ENCODE measurements around the gene GUCY2C.

GUCY2C gene

DNA sequence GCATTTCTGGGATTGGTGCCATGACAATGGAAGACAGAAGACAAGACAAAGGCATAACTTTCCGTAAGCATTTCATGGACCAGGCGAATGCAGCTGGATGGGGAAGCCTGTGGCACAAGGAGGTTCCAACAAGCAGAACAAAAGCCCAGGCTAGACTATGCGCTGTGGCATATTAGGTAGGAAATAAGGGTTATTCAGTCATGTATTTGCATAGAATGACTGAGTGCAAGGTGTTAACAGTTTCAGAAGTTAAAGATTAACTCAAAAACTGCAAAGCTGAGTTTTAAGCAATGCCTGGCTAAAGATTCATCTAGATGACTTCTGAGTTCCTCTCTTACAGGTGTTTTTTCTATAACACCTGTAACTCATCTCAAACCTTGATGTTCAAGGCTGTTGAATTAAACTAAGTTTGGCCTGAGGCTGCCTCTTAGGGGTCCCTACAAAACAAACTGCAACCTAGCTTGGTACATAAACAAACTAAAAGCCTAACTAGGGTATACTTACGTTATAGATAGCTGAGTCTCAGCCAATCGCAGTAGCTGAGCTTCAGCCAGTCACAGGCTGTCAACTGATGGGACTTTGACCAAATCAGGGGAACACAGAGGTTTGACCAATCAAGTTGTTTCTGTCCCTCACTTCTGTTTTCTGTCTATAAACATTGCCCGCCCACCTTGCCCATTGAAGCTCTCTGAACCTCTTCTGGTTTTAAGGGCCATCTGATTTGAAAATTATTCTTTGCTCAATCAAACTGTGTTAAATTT lies 76.5 kb downstream of the GUCY2C start:
- FAIRE-seq, result no peak

DNA sequence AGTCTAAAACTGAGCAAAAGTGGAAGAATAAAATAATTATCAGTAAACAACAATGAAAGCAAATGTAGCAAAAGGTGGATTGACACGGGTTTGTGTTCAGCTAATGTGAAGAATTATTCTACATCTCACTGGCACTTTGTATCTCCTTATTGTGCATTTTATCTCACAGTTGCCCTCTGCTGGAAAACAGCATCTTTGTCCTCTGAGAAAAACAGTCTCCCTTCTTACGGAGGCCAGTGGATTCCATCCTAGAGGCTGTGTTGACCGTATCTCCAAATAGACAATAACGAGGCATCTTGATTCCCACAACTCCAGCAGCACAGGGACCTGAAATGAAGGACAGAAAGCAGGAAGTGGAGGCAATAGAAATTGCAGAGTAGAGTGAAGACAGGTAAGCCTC lies 77.4 kb downstream of the GUCY2C start:
- peak; percentile 40 for FAIRE-seq

DNA sequence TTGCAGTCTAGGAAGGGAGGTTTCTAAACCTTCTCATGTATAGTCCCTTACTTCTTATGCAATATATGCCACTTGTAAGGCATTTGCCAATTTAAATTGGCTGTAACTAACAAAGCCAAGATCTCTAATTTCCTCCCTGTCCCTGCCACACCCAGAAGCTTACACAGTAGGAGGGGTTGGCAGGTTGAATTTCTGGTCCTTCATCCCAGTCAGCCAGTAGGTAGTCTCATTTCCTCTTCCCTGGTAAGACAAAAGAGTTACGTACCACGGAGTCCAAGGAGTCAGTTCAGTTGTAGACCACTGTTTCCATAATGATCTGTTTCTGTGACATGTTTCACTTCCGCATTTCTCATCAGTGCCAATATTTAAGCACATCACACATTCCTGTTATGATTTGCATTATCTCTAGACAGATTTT lies 81.7 kb downstream of the GUCY2C start:
- FAIRE-seq, result no peak

DNA sequence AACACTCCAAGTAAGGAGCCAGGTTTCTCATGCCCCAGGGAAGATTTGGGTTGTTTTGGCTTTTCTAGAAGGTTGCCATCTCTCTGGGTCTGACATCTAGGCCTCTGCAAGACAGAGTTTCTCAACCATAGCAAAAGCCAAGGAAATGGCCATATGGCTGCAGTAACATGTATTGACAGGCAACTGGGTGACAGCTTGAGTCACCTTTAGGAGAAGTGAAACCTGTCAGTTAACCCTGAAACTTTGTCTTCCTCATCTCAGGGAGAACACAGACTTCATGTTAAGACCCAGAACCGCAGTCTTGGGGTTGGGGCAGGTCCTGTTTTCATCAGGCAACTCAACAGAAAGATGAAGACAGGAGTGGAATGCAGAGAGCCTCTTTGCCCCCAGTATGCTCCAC lies 82.7 kb downstream of the GUCY2C start:
- FAIRE-seq, result no peak

DNA sequence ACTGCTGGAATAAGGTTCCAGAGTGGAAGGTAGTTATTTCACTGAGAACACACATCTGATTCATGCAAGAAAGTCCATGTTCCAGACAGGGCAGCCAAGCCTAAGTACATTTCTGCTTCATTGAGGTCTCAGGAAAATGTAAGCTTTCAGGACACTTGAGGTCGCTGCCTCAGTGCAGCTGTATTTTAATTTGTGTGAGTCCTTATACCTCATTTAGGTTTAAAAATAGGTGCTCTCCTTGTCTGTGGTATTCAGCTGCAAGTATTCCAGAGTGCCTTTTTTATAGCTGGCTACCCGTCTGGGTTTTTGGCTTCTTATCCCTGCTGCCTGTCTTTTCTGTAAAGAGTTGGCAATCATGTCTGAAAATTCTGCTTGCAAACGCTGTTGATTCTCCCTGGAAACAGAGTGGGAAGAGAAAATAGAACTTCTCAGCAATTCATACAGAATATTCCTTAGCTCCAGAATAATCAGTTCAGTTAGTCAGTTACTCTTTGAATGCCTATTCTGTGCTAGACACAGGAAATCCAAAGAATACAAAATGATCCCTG lies 83.4 kb downstream of the GUCY2C start:
- no peak for FAIRE-seq

DNA sequence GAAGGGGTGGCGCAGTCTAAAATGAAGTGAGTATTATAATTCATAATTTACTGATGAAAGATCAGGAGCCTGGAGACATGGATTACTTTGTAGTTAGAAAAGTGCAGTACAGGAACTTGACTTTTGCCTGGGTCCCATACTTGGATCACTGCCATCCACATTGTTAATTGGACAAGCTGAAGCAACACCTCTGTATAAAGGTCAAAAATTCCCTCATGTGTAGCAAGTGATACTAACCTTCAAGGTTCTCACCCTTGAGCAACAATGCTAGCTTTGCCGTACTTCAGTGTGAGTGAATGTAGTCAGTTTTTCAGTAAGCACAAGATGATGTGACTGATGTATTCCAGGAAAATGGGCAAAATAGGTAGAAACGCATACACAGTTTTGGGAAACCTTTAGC lies 84.1 kb downstream of the GUCY2C start:
- FAIRE-seq, result no peak

DNA sequence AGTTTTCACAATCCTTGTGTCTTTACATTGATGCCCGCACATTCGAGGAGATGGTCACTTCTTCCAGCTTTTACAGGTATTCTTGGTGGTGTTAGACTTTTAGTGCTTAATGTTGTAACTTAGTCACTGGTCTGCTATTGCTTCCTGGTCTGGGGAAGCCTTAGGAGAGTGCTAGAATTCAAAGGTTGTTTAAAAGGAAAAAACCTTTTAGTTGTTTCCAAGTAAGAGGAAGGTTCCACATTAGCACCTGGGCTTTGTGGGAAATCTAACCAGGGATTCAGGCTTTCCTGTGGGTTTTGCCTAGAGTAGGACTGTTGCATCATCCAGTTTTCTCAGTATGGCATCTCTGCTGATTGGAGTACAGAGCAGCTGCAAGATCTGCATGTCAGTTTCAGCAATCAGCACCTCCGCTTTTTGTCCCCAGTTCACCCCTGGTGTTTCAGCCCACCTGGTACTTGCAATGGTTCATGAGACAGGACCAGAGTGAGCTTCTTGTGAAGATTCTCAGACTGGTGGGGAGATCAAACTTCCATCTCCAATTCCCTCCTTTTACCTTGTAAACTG lies 84.7 kb downstream of the GUCY2C start:
- no peak for FAIRE-seq

DNA sequence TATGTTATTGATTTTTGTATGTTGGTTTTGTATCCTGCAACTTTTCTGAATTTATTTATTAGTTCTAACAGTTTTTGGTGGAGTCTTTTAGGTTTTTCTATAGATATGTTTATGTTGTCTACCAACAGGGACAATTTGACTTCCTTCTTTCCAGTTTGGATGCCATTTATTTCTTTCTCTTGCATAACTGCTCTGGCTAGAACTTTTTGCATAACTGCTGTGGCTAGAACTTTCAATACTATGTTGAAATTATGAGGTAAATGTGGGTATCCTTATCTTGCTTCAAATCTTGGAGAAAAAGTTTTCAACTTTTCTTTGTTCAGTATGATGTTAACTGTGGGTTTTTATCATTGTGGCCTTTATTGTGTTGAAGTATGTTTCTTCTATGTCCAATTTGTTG lies 88.8 kb downstream of the GUCY2C start:
- no peak for FAIRE-seq

DNA sequence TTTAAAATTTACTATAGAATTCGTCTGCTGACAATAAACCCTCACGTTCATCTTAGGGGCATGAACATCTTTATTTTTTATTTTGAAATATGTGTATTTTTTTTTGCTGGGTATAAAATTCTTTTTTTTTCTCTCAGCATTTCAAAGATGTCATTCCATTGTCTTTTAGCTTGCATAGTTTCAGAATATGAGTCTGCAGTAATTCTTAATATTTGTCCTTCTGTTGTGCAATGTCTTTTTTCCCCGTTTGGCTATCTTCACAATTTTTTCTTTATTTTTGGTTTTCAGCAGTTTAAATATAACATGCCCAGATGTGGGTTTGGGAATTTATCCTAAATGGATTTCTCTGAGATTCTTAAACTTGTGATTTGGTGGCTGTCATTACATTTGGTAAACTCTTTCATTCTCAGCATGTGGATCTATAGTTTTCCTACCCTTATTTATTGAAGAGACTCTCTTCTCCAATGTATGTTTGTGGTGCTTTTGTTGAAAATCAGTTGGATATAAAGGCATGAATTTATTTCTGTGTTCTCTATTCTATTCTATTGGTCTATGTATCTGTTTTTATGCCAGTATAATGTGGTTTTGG lies 90.9 kb downstream of the GUCY2C start:
- FAIRE-seq, result peak; percentile 26

DNA sequence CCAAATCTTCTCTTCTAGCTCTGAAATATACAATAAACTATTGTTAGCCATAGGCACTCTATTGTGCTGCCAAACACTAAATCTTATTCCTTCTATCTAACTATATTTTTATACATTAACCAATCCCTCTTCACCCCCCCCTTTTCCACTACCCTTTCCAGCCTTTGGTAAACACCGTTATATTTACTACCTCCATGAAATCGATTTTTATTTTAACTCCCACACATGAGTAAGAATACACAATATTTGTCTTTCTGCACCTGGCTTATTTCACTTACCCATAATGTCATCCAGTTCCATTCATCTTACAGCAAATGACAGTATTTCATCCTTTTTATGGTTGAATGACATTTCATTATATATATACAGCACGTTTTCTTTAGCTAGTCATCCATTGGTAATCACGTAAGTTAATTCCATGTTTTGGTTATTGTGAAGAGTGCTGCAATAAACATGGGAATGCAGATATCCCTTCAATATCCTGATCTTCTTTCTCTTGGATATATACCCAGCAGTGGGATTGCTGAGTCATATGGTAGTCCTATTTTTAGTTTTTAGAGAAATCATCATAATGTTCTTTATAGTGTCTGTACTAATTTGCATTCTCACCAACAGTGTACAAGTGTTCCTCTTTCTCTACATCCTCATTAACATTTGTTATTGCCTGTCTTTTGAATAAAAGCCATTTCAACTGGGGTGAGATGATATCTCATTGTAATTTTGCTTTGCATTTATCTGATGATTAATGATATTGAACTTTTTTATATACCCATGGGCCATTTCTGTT lies 94.5 kb downstream of the GUCY2C start:
- FAIRE-seq, result no peak

DNA sequence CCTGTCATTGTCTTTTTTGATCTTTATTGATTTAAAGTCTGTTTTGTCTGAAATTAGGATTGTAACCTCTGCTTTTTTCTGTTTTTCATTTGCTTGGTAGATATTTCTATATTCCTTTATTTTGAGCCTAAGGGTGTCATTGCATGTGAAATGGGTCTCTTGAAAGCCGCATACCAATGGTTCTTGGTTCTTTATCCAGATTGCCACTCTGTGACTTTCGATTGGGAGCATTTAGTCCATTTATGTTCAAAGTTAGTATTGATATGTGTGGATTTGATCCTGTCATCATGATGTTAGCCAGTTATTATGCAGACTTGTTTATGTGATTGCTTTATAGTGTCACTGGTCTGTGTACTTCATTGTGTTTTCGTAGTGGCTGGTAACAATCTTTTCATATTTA lies 98.9 kb downstream of the GUCY2C start:
- no peak for FAIRE-seq

DNA sequence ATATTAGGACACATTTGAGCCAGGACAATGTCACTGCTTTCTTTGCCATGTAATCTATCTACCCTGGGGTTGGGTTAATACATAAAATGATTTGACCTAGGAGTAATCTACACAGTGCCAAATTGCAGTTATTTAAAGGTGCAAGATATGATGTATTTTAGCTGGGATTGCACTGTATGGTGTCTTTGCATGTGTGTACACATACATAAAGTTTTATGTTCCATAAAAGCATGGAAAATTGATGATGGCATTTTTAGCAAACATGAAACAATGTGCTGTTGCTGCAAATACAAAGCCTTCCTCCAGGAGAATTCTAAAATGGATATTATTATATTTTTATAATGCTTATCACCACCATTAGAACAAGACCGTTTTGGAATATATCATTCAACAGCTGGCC lies 104.7 kb downstream of the GUCY2C start:
- FAIRE-seq, result no peak

DNA sequence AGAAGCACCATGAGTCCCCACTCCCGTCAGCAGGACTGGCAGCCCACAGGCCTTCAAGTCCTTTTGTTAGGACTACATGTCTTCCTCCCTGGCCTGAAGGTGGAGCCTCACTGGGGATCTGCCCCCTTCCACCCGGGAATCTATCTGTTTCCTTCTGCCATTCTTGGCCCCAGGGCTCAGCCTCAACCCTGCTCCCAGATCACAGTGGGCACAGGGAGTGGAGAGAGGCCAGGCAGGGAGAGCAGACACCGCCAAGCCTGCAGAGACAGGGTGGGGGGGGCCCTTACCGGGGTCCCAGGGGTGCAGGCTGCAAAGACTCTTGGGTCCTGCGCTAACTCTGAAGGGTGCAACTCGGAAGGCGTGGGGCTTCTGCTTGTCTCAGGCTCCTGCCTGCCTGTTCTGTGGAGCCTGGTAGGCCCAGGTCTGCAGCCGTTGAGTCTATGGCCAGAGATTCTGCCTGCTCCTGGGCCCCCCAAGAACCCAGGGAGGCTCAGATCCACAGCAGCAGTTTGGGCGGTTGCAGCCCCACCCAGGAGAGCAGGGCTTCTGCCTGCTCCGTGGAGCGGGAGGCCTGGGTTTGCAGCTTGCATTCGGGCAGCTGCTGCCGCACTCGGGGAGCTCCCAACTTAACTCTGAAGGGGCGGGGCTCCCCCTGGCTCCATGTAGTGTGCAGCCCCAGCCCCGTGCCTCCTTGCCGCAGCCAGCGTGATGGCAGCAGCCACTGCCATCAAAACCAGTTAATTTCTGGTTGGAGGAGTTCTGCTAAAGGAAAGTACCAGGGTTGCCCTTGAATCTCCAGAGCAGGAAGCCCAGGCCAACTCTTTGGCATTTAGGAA lies 107.0 kb downstream of the GUCY2C start:
- no peak for FAIRE-seq

DNA sequence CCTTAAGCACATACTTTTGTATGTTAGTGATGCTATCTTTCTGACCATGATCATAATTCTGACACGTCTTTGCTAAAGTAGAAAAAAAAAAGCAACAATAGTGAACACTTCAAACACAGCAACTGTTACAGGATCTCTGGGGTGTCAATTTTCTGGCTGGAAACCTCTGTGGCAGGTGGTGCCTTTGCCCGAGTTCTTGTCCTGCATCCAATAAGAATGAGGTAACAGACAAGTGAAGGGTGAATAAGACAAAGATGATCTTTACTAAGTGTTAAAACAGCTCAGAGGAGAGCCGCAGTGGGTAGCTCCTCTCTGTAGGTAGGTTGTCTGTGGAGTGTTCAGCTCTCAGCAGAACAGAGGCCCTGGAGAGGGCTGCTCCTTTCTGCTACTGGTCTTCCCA lies 107.8 kb downstream of the GUCY2C start:
- FAIRE-seq, result no peak

DNA sequence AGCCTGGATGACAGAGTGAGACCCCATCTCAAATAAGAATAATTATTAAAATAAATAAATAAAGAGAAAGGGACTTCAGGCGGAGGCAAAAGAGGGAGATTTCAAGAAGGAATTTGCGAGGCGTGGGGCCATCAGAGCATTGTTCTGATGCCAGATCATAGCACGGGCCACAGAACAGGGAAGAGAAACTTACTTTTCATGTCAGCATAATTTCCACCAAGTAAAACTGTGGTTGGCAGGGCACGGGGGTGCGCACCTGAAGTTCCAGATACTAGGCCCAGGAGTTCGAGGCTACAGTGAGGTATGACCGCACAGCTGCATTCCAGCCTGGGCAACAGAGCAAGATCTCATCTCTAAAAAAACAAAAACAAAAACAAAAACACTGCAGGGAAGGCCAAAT lies 117.8 kb downstream of the GUCY2C start:
- no peak for FAIRE-seq

DNA sequence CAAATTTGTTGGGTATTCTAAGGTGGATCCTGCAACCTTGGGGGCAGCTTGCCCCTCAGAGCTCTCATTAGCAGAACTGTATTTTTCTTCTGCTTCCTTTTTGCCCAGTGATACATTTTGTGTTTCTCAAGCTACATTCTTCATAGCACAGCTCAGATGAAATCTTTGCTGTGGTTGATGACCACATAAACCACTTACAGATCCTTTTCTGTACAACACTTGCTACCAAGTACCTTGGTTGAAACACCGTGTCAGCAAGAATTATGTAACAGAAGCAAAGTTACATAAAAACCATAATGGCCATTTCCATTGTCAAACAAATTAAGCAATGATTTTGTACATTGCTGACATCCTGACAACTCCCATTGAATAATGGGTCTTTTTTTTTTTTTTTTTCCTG lies 119.1 kb downstream of the GUCY2C start:
- no peak for FAIRE-seq

DNA sequence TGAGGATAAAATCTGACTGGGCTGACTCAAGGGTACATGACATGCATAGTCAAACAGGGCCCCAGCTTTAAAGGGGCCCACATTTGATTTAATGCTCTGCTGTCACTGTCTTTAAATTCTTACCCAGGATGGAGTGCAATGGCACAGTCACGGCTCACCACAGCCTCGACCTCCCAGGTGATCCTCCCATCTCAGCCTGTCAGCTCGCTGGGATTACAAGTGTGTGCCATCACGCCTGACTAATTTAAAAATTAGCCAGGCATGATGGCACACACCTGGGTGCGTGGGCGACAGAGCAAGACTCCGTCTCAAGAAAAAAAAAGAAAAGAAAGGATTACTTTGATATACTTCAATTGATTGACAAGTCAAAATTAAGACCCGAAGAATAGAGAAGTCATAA lies 119.5 kb downstream of the GUCY2C start:
- FAIRE-seq, result no peak

DNA sequence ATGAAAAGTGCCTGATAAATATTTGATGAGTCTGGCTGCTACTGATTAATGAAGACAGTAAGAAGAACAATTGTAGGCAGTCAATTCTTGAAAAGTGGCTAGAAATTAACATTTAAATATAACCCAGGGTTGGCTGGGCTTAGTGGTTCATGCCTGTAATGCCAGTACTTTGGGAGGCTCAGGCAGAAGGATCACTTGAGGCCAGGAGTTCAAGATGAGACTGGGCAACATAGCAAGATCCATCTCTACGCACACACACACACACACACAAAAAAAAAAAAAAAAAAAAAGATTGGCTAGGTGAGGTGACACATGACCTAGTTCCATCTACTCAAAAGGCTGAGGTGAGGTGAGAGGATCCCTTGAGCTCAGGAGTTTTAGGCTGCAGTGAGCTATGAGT lies 120.8 kb downstream of the GUCY2C start:
- FAIRE-seq, result no peak

DNA sequence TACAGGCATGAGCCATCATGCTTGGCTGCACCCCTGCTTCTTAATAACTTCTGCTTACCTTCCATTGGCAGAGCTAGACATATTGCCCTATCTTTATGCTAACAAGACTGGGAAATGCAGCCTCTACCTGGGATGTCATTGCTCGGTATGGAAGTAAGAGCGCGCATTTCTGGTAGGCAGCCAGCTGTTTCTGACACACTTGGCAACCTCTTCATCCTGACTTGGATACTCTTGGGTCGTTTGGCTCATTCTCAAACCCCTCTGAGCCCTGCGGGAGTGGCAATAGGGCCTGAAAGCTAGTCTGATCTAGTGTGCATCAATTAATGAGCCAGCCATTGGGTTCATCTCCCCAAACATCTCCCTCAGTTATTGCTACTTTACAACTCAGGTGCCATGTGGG lies 123.3 kb downstream of the GUCY2C start:
- FAIRE-seq, result no peak

DNA sequence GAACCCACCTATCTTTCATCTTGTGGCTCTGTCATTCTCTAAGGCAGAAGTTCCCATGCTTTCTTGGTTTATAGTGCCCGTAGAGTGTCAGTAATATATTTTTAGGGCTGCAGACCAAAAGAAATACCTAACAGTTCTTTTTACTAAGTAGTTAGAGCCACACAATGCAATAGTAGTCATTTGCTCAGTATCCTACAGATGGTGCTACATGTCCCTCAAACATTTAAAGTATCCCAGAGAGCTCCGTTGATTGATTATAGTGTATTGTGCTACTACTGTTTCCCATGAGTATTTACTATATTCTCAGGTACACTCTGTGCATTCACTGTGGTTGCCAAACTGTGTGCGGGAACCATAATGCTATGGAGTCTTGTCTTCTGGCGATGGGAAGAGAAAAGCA lies 124.0 kb downstream of the GUCY2C start:
- FAIRE-seq, result no peak

DNA sequence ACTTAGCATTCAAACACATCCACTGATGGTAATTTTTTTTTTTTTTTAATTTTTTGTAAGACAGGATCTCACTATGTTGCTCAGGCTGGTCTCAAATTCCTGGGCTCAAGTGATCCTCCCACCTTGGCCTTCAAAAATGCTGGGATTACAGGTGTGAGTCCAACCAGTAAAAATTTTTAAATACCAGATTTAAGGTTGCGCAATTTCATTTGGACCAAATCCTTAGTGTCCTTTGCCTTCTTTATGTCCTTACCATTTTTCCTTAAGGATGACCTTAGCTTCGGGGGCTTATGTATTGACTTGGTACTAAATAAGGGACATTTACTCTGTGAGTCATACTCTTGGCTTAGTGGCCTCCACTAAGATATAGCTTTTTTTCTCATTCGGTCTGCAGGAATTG lies 124.6 kb downstream of the GUCY2C start:
- no peak for FAIRE-seq

DNA sequence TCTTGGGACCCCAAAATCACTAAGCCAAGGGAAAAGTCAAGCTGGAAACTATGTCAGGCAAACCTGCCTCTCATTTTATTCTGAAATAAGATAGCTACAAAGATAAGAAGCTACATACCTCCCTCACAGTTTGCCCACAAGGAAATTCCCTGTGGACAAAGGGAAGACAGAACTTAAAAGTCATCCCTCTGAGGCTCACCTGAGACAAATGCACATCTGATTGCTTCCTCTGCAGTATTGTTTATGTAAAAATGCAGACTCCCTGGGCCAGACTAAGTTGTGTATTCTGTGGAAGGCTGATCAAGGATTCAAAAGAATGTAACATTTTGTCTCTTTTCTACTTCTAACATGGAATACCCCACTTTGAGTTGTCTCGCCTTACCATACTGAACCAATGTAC lies 126.2 kb downstream of the GUCY2C start:
- FAIRE-seq, result no peak

Data from TTC549 (cell line).